ENCODE data around the gene ZNF547. TPM values are rescaled to one million over a fixed set of nuclear protein-coding genes. Genes with fewer than 3 reads are reported as not detected.

Gene ZNF547
- total and polyA plus RNA-seq, 2 donors (not counting 3 experiments of a cell fraction or from before 2014, with no cell fraction given) = 1.9 to 2.7 TPM

GRCh38 chr19:57314146-57314545 is 49.2 kb upstream of the ZNF547 start:
- no peak for TF ChIP-seq FOS (IDR thresholded peaks at IDR 0.05; ENCODE audit: borderline replicate concordance, insufficient read depth, low read length)
- TF ChIP-seq POLR2AphosphoS5 (IDR thresholded peaks at IDR 0.05; ENCODE audit: insufficient read depth, low read depth, low read length) = no peak
- no peak for TF ChIP-seq MAX (IDR thresholded peaks at IDR 0.05; ENCODE audit: insufficient read depth, insufficient read length)
- no peak for TF ChIP-seq POLR2A (IDR thresholded peaks at IDR 0.05; ENCODE audit: low read depth, low read length)
- no peak for TF ChIP-seq MYC (IDR thresholded peaks at IDR 0.05; ENCODE audit: low read depth, low read length)
- TF ChIP-seq EZH2 (IDR thresholded peaks at IDR 0.05; ENCODE audit: borderline replicate concordance, low read depth, low read length, severe bottlenecking) = no peak
- TF ChIP-seq GATA2 (IDR thresholded peaks at IDR 0.05; ENCODE audit: insufficient read depth, insufficient read length, low read depth, low read length) = no peak
- TF ChIP-seq, protein P1, sequence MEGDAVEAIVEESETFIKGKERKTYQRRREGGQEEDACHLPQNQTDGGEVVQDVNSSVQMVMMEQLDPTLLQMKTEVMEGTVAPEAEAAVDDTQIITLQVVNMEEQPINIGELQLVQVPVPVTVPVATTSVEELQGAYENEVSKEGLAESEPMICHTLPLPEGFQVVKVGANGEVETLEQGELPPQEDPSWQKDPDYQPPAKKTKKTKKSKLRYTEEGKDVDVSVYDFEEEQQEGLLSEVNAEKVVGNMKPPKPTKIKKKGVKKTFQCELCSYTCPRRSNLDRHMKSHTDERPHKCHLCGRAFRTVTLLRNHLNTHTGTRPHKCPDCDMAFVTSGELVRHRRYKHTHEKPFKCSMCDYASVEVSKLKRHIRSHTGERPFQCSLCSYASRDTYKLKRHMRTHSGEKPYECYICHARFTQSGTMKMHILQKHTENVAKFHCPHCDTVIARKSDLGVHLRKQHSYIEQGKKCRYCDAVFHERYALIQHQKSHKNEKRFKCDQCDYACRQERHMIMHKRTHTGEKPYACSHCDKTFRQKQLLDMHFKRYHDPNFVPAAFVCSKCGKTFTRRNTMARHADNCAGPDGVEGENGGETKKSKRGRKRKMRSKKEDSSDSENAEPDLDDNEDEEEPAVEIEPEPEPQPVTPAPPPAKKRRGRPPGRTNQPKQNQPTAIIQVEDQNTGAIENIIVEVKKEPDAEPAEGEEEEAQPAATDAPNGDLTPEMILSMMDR (IDR thresholded peaks at IDR 0.05; ENCODE audit: extremely low read depth in 1 of 2, insufficient read depth in 1 of 2, low read depth in 1 of 2, low read length in 2 of 2) = no peak
- no peak for TF ChIP-seq JUN (IDR thresholded peaks at IDR 0.05; ENCODE audit: borderline replicate concordance, insufficient read depth, insufficient read length, low read depth)
- dilution Hi-C loops (cut with MboI; ENCODE audit: extremely low pct_ligation_motif_present, low sequenced_read_pairs) = no loop called here
- CTCF ChIA-PET = interaction anchor here (1.0 kb wide), 1 partner anchor 13 kb away, joined by 4 read pairs; no protein-coding TSS in a partner anchor

More at GRCh38 chr19:57314146-57314545, 49.2 kb upstream of the ZNF547 start:
- Histone ChIP-seq H3K4me1 (ENCODE audit: control insufficient read depth, extremely low read depth, insufficient read depth, low read length) (no peaks in the 10 kb centered on the region), H3K4me2 (ENCODE audit: insufficient read depth, low read length) (no peak overlapping the region), H2AFZ (ENCODE audit: low read depth, low read length) (no peak overlapping the region), H3K36me3 (ENCODE audit: control insufficient read depth in 2 of 2, extremely low read depth in 1 of 2, insufficient read depth in 2 of 2, low read length in 2 of 2) (no peaks in the 10 kb centered on the region), H3K27me3 (ENCODE audit: control insufficient read depth in 2 of 2, insufficient read depth in 2 of 2, low read length in 2 of 2) (peaks cover 16 to 24% of the 10 kb centered on the region in 2 experiments), H4K20me1 (replicated peaks; ENCODE audit: control insufficient read depth, extremely low read depth, insufficient read depth, low read length) (no peaks in the 10 kb centered on the region), H3K27ac (ENCODE audit: insufficient read depth, low read depth, low read length) (no peak overlapping the region), H3K79me2 (ENCODE audit: control insufficient read depth, insufficient read depth, low read length) (no peaks in the 10 kb centered on the region), H3K9me1 (replicated peaks; ENCODE audit: control insufficient read depth, extremely low read depth, insufficient read depth, low read length) (no peaks in the 10 kb centered on the region), H3K9me3 (replicated peaks; ENCODE audit: control insufficient read depth, insufficient read depth, low read length) (no peaks in the 10 kb centered on the region), H3K4me3 (replicated peaks in 1 of 3; ENCODE audit: insufficient read depth in 1 of 3, low read depth in 1 of 3, low read length in 3 of 3) (no peak overlapping the region), H3K9ac (replicated peaks; ENCODE audit: extremely low read depth, insufficient read depth, low read length) (no peak overlapping the region)
- intact Hi-C loops (cut with micrococcal nuclease) = no loop called here
- no peak for DNase-seq (ENCODE audit: low read depth, low spot score)
- POLR2A ChIA-PET = no interaction called here
- FAIRE-seq = no peak
- no TSS peak for BruUV-seq (replicated peaks)

Measured in endothelial cell of umbilical vein (primary cell).